Brain microvascular endothelial cell (primary cell): ENCODE results near the gene SPATA2L.

ENCODE experiments used
- DNase-seq: peaks from one replicate; pipeline ENCODE4 v3.0.0-alpha.2; 2020
- H3K27ac ChIP-seq: fragments of 250-450 bp; sonication (Bioruptor Pico); 2 replicates; pipeline ENCODE4 v1.5.1; 2020; ENCODE audit warnings: mild to moderate bottlenecking, moderate library complexity
- H3K27me3 ChIP-seq: fragments of 250-450 bp; sonication (Bioruptor Pico); replicated peaks from 2 replicates; pipeline ENCODE4 v1.5.1; 2020; ENCODE audit warnings: mild to moderate bottlenecking
- H3K36me3 ChIP-seq: fragments of 250-450 bp; sonication (Bioruptor Pico); replicated peaks from 2 replicates; pipeline ENCODE4 v1.5.1; 2020; ENCODE audit warnings: mild to moderate bottlenecking
- H3K4me3 ChIP-seq: 2 replicates; pipeline ENCODE4 v1.5.1; 2011; ENCODE audit warnings: low read depth, mild to moderate bottlenecking, control low read depth, low read length, moderate library complexity
- in situ Hi-C: cut with HindIII; loops from 2 replicates; pipeline ENCODE4 v1.10.0; 2017; ENCODE audit warnings: low sequenced_read_pairs, low pct_ligation_motif_present
- TF ChIP-seq, protein P1 (sequence below): IDR thresholded peaks from 2 replicates; pipeline ENCODE4 v1.5.1; 2011; ENCODE audit warnings: low read depth, mild to moderate bottlenecking, moderate library complexity, low read length, control low read depth, inconsistent platforms; ENCODE audit errors: missing control alignments

Gene SPATA2L

DNA sequence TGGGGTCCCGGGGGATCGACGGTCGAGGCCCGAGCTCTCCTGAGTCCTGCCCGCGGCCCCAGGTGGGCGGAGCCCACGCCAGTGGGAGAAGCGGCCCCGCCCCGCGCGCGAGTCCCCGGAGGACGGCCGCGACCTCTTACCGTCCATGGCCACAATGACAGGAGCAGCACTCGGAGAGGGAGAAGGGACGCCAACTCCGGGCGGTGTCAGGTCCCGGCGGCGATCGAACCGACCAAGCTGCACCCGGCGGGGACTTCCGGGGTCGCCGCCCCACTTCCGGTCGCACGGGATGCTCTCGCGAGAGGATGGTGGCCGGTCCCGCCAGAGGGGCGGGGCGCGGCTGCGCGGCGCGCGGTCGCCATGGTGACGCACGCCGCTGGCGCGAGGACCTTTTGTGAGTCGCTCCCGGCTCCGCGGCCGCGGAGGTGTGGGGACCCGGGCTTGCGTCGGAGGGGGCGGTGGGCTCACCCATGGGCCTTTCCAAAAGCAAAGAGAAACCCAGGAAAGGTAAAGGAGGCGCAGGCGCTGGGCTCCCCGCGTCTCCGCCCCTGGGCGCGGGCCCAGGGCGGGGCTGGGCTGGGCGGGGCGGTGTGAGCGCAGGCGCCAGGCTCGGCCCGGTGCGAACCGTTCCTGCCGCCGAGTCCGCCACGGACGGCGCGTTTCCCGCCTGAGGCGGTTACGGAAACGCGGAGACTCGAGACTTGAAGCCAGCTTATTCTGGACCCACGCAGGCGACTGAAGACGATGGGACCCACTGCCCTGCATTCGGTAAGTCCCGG, 43.9 kb downstream of the SPATA2L start, which contains the start of the genes CHMP1A and SPATA33:
Gene CHMP1A, minus strand, starts transcription at position 267 of the 779 bp plus-strand sequence. Its CDS starts 120 bp downstream, at position 147.
Gene SPATA33, plus strand, starts transcription at position 395 of the 779 bp plus-strand sequence. Its CDS starts 76 bp downstream, at position 471.
- peak within 1 kb of the TSS; percentile 97 for H3K4me3 ChIP-seq
- in situ Hi-C loops = no loop called here
- H3K27me3 ChIP-seq = no peaks in the 10 kb centered on the region
- H3K27ac ChIP-seq = peak within 1 kb of the TSS; percentile 72
- H3K36me3 ChIP-seq = peaks cover 16% of the 10 kb centered on the region
- DNase-seq = peak; percentile 72
- TF ChIP-seq, protein P1, sequence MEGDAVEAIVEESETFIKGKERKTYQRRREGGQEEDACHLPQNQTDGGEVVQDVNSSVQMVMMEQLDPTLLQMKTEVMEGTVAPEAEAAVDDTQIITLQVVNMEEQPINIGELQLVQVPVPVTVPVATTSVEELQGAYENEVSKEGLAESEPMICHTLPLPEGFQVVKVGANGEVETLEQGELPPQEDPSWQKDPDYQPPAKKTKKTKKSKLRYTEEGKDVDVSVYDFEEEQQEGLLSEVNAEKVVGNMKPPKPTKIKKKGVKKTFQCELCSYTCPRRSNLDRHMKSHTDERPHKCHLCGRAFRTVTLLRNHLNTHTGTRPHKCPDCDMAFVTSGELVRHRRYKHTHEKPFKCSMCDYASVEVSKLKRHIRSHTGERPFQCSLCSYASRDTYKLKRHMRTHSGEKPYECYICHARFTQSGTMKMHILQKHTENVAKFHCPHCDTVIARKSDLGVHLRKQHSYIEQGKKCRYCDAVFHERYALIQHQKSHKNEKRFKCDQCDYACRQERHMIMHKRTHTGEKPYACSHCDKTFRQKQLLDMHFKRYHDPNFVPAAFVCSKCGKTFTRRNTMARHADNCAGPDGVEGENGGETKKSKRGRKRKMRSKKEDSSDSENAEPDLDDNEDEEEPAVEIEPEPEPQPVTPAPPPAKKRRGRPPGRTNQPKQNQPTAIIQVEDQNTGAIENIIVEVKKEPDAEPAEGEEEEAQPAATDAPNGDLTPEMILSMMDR = no peak

DNA sequence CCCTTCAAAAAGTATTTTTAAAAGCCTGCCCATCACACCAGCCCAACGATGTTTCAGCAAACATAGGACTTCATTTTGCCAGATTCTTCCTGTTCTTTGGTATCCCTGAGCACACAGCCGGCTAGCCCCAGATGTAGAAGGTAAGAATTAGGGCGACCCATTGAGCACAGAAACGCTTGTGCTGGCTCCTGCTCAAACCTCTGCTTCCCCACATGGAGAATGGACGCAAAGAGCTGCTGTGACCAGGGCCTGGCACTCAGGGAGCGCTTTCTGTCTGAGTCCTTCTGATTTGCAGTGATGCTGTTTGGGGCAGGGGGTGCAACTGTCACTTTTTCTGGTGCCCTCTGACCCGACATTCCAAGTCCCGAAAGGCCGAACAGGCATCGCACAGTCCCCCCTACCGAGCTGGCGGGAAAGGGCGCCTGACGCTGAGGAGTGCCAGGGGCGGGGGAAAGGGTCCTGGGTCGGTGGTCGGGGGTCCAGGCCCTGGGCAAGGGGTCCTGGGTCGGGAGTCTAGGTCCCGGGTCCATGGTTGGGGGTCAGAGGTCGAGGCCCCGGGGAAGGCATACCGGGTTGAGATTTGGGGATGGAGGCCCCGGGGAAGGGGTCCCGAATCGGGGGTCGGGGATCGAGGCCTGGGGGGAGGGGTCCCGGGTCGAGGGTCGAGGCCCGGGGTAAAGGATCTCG, 44.9 kb downstream of the SPATA2L start:
- Histone ChIP-seq H3K27me3 (no peaks in the 10 kb centered on the region), H3K36me3 (peaks cover 12% of the 10 kb centered on the region), H3K27ac (no peak overlapping the region), H3K4me3 (peak overlapping the region; percentile 97)
- DNase-seq = no peak
- in situ Hi-C loops = no loop called here
- TF ChIP-seq, protein P1 = no peak

DNA sequence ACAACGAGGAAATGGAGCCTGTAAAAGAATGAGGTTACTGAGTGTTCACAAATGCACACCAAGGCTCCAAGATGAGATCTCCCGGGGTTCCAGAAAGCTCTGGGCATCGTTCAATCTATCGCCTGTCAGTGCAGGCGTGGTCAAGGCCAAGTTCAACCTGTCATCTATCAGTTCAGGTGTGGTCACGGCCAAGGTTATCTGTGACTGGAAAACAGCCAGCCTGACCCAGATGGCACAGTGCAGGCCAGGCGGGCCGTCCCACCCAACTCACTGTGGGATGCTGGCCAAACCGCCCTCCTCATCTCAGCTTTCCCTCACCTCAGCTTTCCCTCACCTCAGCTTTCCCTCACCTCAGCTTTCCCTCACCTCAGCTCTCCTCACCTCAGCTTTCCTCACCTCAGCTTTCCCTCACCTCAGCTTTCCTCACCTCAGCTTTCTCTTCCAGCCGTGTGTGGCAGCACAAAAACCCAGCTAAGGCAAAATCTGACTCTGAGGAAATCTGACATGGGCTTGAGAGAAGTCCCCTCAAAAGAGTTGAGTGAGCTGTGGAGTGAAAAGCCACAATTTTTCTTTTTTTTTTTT, 46.4 kb downstream of the SPATA2L start:
- H3K4me3 ChIP-seq = no peak overlapping the region
- in situ Hi-C loops = no loop called here
- no peaks in the 10 kb centered on the region for H3K27me3 ChIP-seq
- H3K27ac ChIP-seq = no peak overlapping the region
- TF ChIP-seq, protein P1 = no peak
- no peak for DNase-seq
- H3K36me3 ChIP-seq = peaks cover 13% of the 10 kb centered on the region

DNA sequence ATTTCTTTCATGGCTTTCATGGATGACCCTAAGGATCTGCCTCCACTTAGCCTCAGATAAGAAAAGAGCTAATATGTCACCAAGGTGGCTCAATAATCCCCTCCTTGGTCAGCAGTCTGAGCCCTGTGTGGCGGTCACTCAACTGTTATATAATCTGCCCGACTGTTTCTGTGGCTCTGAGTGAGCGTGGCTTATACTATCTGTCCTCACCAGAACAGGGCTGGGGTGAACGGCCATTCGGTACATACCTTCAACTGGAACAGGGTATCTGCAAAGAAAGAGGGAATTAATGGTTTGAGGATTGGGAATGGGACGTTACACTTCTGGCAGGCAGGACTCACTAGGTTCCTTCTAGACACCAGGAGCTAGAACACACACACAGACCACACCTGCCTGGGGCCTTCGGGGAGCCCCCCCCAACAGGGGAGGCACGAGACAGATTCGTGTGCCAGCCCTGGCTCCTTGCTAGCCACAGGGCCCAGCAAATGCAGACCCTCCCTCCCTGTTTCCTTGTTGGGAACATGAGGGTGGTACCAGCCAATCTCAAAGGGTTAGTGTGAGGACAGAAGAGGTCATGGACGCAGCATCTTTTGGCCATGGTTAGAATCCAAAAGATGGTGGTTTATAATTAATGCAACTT, 47.7 kb downstream of the SPATA2L start:
- peaks cover 14% of the 10 kb centered on the region for H3K36me3 ChIP-seq
- H3K27ac ChIP-seq = no peak overlapping the region
- H3K4me3 ChIP-seq = no peak overlapping the region
- in situ Hi-C loops = no loop called here
- H3K27me3 ChIP-seq = no peaks in the 10 kb centered on the region
- no peak for DNase-seq
- TF ChIP-seq, protein P1 = no peak

DNA sequence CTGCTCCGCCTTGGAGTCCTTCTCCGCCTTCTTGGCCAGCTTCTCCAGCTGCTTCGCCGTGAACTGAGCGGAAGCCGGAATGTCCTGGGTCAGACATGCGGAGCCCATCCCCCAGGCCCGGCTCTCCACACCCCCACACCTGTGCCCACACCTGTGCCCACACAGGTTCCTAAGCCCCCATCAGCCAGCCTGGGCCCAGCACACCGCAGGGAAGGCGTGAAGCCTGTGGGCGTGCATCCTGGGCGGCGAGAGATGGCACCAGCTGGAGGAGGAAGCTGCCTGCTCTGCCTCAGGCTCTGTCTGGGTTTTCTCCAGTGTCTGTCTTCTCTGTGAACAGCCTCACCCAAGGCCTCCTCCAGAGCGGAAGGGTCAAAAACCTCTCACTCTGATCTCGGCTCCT, 49.9 kb downstream of the SPATA2L start:
- in situ Hi-C loops = no loop called here
- TF ChIP-seq, protein P1 = no peak
- Histone ChIP-seq H3K4me3 (no peak overlapping the region), H3K27ac (no peak overlapping the region), H3K27me3 (no peaks in the 10 kb centered on the region), H3K36me3 (peaks cover 22% of the 10 kb centered on the region)
- no peak for DNase-seq
